ENCODE results near the gene TRIM47. TPM values are rescaled to one million over a fixed set of nuclear protein-coding genes. Genes with fewer than 3 reads are reported as not detected.

The TRIM47 gene
- total and polyA plus RNA-seq, 2 experiments from 2014 or later = 7.2 to 9.9 TPM

- TF ChIP-seq EZH2phosphoT487 (IDR thresholded peaks at IDR 0.05; ENCODE audit: unreplicated experiment) (no peak), STAT1 (IDR thresholded peaks at IDR 0.05; ENCODE audit: unreplicated experiment) (no peak)
Measured at GRCh38 chr17:75878174-75878998, at the start of gene TRIM47 (continued).

GRCh38 chr17:75927286-75927922, 49.0 kb upstream of the TRIM47 start:
- ATAC-seq (peak; percentile 94), DNase-seq (ENCODE audit: low spot score) (peak; percentile 80)
- Histone ChIP-seq H3K4me1 (ENCODE audit: insufficient read depth) (no peaks in the 10 kb centered on the region), H3K27me3 (ENCODE audit: insufficient read depth) (no peaks in the 10 kb centered on the region), H2AFZ (no peak overlapping the region), H4K20me1 (replicated peaks; ENCODE audit: insufficient read depth) (no peaks in the 10 kb centered on the region), H3K9me2 (ENCODE audit: insufficient read depth) (no peaks in the 10 kb centered on the region), H3K4me3 (no peak overlapping the region), H3K27ac (ENCODE audit: low read depth) (no peak overlapping the region), H3K36me3 (ENCODE audit: insufficient read depth) (no peaks in the 10 kb centered on the region), H3K4me2 (no peak overlapping the region), H3F3A (replicated peaks; ENCODE audit: low read depth) (no peaks in the 10 kb centered on the region), H3K79me2 (replicated peaks; ENCODE audit: insufficient read depth) (no peaks in the 10 kb centered on the region)
- Mint-ChIP-seq H3K36me3 (ENCODE audit: low read depth) (peaks cover 8% of the 10 kb centered on the region), H3K9me3 (no peaks in the 10 kb centered on the region), H3K4me3 (no peak overlapping the region), H3K27me3 (ENCODE audit: insufficient read depth, low read depth, poor library complexity) (peaks cover 3% of the 10 kb centered on the region), H3K4me1 (no peaks in the 10 kb centered on the region), H3K27ac (no peak overlapping the region; the same call in 1 of the 2 replicates)
- peak; percentile 57 to 82 for TF ChIP-seq CTCF (conservative IDR thresholded peaks at IDR 0.05; ENCODE audit: low read depth in 2 of 2)
- no peak for TF ChIP-seq EZH2phosphoT487 (IDR thresholded peaks at IDR 0.05; ENCODE audit: unreplicated experiment)
- no peak for TF ChIP-seq JUNB (IDR thresholded peaks at IDR 0.05; ENCODE audit: unreplicated experiment)
- no peak for TF ChIP-seq ZNF331 (CRISPR knock-in tag; IDR thresholded peaks at IDR 0.05; ENCODE audit: low read depth)

- Mint-ChIP-seq H3K9me3 (no peaks in the 10 kb centered on the region), H3K4me3 (no peak overlapping the region), H3K4me1 (no peaks in the 10 kb centered on the region), H3K36me3 (ENCODE audit: low read depth) (peaks cover 3% of the 10 kb centered on the region; the same call in 2 of the 3 replicates), H3K27ac (no peak overlapping the region), H3K27me3 (ENCODE audit: insufficient read depth, low read depth, poor library complexity) (peaks cover 8% of the 10 kb centered on the region)
- DNase-seq (ENCODE audit: low spot score) = no peak
- Histone ChIP-seq H3K27ac (ENCODE audit: low read depth) (no peak overlapping the region), H3F3A (replicated peaks; ENCODE audit: low read depth) (no peaks in the 10 kb centered on the region), H3K4me1 (ENCODE audit: insufficient read depth) (no peaks in the 10 kb centered on the region), H3K9me2 (ENCODE audit: insufficient read depth) (no peaks in the 10 kb centered on the region), H3K4me2 (no peak overlapping the region), H3K27me3 (ENCODE audit: insufficient read depth) (no peaks in the 10 kb centered on the region), H2AFZ (no peak overlapping the region), H4K20me1 (replicated peaks; ENCODE audit: insufficient read depth) (no peaks in the 10 kb centered on the region), H3K36me3 (ENCODE audit: insufficient read depth) (no peaks in the 10 kb centered on the region), H3K4me3 (no peak overlapping the region), H3K79me2 (replicated peaks; ENCODE audit: insufficient read depth) (no peaks in the 10 kb centered on the region)
- ATAC-seq = no peak
- TF ChIP-seq ZNF331 (CRISPR knock-in tag; IDR thresholded peaks at IDR 0.05; ENCODE audit: low read depth) = no peak
- no peak for TF ChIP-seq STAT1 (IDR thresholded peaks at IDR 0.05; ENCODE audit: unreplicated experiment)
- TF ChIP-seq JUNB (IDR thresholded peaks at IDR 0.05; ENCODE audit: unreplicated experiment) = no peak
- no peak for TF ChIP-seq EZH2phosphoT487 (IDR thresholded peaks at IDR 0.05; ENCODE audit: unreplicated experiment)
- TF ChIP-seq ZNF462 (CRISPR knock-in tag; IDR thresholded peaks at IDR 0.05) = no peak
- TF ChIP-seq POLR2AphosphoS5 (IDR thresholded peaks at IDR 0.05; ENCODE audit: low read depth) = no peak
Measured at GRCh38 chr17:75926456-75926855, 48.1 kb upstream of the TRIM47 start.

Measured in GM23338 (cell line).